Fibroblast of upper back skin (primary cell): Measurements from ENCODE around the gene C12orf50.
"Not testable (repeated sequence)": the region's sequence is repeated elsewhere in the genome, so short reads cannot be mapped to it uniquely, and the experiment has no call there.

Experiments
- DNase-seq: peaks from one replicate; pipeline ENCODE4 v3.0.0-alpha.2; 2013

C12orf50 gene, protein sequence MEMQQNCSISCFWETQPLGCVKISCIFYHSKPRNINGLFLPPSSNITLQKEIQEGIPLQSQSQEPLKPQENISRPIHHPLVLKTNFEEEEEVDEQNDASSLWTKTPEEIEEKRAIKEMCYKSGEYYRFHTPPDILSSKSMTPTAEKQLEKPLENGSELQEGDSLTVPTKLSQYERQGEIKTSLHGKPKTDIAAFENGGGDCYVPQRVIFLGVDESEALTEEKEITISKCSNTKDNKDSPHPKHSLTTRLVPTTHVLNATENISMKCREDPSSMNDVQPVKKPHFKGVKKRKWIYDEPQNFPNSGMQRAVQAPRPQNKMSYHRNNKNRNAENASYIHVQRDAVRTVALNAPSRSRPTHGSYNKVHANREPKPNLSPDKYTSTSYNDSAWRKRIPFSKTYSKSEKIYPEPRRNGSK

GRCh38 chr12:88029093-88029665 lies at the start of gene C12orf50:
TSS of gene C12orf50 (minus strand) at chr12:88029401. CDS start at chr12:88026962, 2,439 bp downstream.
- DNase-seq, result no peak

GRCh38 chr12:88067301-88067700 lies 38.1 kb upstream of the C12orf50 start:
- no peak for DNase-seq

DNA sequence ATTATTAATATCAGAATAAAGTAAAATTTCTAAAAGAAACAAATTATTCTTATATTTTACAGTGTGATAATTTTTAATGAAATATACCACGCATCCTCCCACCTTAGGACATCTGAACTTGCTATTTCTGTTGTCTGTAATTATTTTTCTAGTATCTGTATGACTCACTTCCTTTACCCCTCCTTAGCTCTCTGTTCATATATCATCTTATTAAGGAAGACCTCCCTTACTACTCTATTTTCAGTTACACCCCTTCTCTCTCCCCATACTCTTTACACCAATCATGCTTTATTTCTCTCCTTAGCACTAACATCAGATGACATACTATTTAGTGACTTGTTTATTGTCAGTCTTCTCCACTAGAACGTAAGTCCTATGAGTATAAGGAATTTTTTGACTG lies 34.2 kb upstream of the C12orf50 start:
- DNase-seq, result peak; percentile 10

- DNase-seq, result no peak
These were observed 33.3 kb upstream of the C12orf50 start for GRCh38 chr12:88062474-88062873.

DNA sequence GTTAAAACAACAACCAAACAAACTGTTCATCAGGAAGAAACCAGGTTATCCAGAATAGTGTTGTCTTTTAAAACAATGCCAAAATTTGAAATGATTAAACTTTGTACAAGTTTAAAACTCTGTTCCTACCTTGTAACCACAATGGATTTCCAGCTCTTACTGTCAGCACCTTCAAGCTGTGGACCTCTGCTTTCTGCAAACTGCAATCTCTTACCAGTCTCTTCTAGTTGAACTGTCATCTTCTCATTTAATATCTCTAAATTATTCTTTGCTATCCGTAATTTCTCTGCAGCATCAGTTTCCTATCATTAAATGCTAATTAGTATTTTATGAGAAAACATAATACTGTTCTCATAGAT lies 29.5 kb upstream of the C12orf50 start:
- no peak for DNase-seq

DNA sequence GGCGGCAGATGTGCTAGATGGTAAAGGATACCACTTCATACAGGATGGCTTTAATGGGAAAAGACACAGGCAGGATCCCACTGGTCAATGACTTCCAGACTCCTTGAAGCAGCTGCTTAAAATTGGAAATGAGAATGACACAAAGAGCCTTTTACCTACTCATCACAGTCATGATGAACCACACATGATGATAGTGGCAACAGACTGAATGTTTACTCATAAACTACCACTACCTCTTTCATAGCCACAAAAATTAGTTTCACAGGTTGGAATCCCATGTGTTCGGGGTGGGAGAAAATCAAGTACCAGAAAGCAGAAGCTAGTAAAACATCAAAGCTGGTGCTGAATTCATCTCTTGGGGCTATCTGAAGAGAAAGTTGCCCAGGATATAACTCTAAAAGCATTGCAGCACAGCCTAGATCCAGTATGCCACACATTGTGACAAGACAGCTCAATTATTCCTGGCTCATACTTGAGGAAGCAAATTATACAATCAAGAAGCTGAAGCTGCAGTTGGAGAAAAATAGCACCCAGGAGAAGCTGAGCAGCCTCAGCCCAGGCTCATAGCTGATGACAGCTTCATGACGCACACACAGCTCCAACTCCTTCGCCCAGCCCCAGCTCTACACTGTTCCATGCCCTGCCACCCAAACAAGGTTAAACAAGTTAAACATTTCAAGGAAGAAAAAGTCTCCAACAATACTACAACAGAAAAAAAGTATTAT lies 29.0 kb upstream of the C12orf50 start:
- peak; percentile 19 for DNase-seq

- DNase-seq, result no peak
These were observed 27.4 kb upstream of the C12orf50 start for GRCh38 chr12:88056571-88056970.

DNA sequence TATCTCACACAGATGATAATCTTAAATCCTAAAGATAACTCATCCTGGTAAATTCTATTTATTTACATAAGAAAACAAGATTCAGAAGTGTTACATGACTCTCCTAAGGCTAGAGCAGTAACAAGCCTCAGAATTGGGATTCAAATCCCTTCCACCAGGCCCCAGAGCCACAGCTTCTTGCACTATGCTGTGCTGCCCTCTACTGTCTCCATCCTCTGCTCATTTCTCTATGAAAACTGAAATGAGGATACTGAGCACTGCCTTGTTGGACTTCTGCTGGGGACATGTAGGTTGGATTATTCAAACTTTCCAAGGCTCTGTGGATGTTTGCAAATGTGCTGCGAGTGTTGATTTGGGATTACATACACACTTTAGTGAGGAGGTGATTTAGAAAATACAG lies 23.5 kb upstream of the C12orf50 start:
- peak; percentile 38 for DNase-seq

DNA sequence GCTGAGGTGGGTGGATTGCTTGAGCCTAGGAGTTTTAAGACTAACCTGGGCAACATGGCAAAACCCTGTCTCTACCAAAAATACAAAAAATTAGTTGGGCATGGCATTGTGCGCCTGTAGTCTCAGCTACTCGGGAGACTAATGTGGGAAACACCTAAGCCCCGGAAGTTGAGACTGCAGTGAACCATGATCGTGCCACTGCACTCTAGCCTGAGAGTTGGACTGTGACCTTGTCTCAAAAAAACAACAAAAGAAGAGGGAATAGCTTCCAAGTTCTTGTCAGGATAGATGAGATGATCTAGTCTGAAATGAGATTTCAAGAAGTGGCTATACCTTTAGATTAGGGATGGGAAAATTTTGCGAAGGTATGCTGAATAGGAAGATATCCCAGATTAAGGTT lies 14.8 kb upstream of the C12orf50 start:
- DNase-seq, result no peak

GRCh38 chr12:88037770-88038169 lies 8.6 kb upstream of the C12orf50 start:
- no peak for DNase-seq

- DNase-seq, result peak; percentile 67
These were observed 7.3 kb upstream of the C12orf50 start for GRCh38 chr12:88036353-88036965.

DNA sequence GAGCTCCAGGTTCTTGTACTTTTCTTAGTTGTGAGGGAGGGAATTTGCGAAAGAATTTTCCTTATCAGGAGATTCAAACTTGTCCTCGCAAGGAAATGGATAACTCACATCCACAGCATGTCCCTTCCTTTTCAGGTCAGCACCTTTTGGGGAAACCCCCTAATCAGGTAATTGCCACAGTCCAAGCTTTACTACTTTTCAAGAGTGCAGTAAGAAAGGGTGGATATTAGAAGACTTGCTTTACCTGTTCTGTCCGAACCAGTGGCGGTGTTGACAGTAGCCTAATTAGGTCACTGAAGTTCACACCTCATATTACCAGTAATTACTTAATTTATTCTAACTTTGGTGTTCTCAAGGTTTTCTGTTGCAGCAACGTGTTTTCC lies 6.7 kb upstream of the C12orf50 start:
- DNase-seq, result no peak

GRCh38 chr12:88035271-88035906 lies 6.2 kb upstream of the C12orf50 start:
- DNase-seq, result peak; percentile 84

DNA sequence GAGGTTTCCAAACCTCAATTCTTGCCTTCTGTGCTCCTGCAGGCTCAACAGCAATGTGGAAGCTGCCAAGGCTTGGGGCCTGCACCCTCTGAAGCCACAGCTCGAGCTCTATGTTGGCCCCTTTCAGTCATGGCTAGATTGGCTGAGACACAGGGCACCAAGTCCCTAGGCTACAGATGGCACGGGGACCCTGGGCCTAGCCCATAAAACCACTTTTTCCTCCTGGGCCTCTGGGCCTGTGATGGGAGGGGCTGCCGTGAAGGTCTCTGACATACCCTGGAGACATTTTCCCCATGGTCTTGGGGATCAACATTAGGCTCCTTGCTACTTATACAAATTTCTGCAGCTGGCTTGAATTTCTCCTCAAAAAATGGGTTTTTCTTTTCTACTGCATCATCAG lies 2.0 kb upstream of the C12orf50 start:
- DNase-seq, result not testable (repeated sequence)

DNA sequence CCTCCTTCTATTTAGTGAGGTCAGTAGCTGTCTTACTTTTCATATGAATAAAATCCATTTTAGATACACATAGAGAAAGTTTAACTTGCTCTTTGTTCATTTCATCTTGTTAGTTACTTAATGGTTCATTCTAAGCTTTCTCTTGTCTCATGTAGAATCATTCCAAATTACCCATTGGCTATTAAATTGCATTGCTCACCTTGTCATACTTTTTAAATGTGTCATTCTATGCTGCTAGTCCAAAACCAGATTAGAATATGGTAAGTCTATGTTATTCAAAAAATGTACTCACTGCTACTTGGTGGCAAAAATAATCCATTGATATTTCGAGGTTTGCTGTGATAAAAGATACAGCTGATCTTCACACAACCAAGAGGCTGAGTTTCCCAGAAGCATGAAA lies 3.0 kb downstream of the C12orf50 start:
- no peak for DNase-seq

DNA sequence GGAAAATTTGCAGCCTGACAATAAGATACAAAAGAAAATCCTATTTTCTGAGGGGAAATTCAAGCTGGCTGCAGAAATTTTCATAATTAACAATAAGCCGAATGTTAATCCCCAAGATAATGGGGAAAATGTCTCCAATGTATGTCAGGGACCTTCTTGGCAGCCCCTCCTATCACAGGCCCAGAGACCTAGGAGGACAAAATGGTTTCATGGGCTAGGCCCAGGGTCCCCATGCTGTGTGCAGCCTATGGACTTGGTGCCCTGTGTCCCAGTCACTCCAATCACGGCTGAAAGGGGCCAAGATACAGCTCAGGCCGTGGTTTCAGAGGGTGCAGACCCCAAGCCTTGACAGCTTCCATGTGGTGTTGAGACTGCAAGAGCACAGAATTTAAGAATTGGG lies 11.2 kb downstream of the C12orf50 start:
- DNase-seq, result no peak

- no peak for DNase-seq
These were observed 13.4 kb downstream of the C12orf50 start for GRCh38 chr12:88015825-88016224.

GRCh38 chr12:88011755-88012154 lies 17.4 kb downstream of the C12orf50 start:
- DNase-seq, result no peak

DNA sequence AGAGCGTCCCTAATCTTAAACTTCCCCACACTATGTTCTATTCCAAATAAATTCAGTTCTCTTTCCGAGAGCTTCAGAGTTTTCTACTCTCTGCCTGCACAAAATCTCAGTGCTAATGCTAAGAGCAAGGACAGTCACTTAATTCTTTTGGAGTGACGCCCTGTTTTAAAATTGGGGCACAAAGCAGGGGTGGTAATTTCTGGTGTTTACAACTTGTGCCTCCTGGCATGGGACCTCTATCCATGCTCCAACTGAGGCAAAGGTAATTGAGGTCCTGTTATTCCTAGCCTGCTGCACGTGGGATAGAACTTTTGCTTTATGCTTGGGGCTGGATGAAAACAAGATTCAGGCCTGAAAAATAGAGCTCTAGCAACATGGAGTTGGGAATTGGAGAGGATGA lies 22.9 kb downstream of the C12orf50 start:
- DNase-seq, result no peak

DNA sequence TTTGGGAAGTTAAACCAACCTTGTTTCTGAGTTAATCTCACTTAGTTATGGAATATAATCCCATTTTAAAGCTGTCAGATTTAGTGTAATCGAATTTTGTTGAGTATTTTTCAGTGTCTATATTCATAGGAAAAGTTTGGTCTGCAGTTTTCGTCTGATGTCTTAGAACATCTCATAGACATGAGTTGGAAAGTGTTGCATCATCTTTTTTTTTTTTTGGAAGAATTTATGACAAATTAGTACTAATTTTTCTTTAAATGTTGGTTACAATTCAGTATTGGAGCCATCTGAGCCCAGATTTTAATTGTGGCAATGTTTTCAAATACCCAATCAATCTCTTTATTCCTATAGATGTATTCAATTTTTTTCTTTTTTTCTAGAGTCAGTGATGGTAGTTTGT lies 27.9 kb downstream of the C12orf50 start:
- no peak for DNase-seq

DNA sequence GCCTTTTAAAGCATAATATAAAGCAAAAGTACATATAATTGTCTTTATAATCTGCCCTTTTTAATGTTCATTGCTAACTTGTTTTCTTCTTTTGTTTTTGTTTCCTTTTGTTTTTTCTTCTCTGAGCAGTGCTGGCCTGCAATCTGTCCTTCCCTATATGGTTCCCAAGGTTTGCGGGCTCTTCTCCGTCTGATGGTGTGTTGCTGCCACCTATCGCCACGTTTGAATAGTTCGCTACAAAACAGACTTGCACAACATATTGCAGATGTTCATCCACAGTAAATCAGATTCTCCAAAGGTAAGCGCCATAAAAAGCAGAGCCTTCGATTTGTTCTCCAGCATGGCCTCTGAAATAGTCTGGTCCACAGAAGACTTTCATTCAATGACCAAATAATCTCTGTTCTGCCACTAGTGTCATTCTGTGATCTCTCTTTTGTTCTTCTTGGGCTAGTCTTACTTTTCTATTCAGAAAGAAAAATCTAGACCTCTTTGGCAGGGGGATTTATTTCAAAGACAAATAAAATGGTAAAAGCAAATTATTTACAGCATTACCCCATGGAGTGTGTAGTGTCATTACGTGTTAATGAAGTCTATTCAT lies 33.5 kb downstream of the C12orf50 start:
- DNase-seq, result peak; percentile 78

GRCh38 chr12:87991483-87991882 lies 37.7 kb downstream of the C12orf50 start:
- DNase-seq, result no peak

DNA sequence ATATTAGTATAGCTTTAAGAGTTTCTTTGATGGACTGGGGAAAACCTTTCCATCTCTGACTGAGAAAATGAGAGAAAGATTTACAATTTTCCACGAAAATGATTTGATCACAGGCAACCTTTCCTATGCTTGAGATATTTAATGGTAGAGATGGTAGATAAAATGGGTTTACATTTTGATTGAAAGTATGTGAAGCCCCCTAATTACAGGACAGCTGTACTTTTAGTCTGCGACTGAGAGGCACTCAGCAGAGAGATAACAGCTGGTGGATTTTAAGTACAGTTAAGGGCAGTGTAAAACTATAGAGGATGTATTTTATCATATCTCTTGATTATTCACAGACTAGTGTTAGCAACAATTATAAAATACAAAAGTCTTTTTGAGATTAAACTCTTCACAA lies 40.7 kb downstream of the C12orf50 start:
- DNase-seq, result no peak
